Muscle layer of colon (tissue), 2 donors: ENCODE results near the gene LOXHD1.

Experiments
- H3K27ac ChIP-seq: one replicate; pipeline ENCODE4 v1.7.0; 2013; ENCODE audit warnings: low read depth, mild to moderate bottlenecking, low read length, moderate library complexity
- H3K27me3 ChIP-seq, 2 donors: one replicate each; pipeline ENCODE4 v1.7.0; 2013; ENCODE audit warnings: low read length in 2 of 2, mild to moderate bottlenecking in 2 of 2; ENCODE audit not compliant: insufficient read depth in 2 of 2, control insufficient read depth in 1 of 2
- H3K36me3 ChIP-seq: one replicate; pipeline ENCODE4 v1.7.0; 2013; ENCODE audit warnings: mild to moderate bottlenecking, low read length; ENCODE audit not compliant: insufficient read depth
- H3K4me1 ChIP-seq: one replicate; pipeline ENCODE4 v1.7.0; 2013; ENCODE audit warnings: mild to moderate bottlenecking, low read length; ENCODE audit not compliant: insufficient read depth
- H3K4me3 ChIP-seq, 2 donors: one replicate each; pipeline ENCODE4 v1.7.0; 2013; ENCODE audit warnings: low read length in 2 of 2, low read depth in 1 of 2, mild to moderate bottlenecking in 1 of 2, moderate library complexity in 1 of 2
- H3K9ac ChIP-seq: one replicate; pipeline ENCODE4 v1.7.0; 2013; ENCODE audit warnings: low read length
- H3K9me3 ChIP-seq: one replicate; pipeline ENCODE4 v1.7.0; 2013; ENCODE audit warnings: mild to moderate bottlenecking, low read length
- donor health status: abdominal sarcoma.
- donor health status: Adenocarcinoma of cecum.

LOXHD1 gene

DNA sequence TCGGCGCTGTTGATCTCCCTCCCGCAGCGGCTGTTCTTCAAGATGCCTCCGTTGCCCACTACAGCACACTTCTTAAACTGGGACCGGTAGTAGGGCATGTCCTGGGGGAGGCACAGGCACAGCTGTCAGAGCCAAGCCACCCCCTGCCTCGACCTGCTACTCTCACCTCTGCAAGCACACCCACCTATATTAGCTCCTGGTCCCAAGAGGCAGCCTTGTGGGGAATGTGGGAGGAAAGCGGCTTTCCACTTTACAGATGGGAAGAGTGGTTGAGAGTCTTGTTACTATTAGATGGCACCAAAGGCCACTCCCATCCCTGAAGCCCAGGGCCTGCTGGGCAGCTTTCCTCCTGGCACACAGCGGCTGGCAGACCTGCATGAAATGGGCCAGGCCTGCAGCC is 29.2 kb upstream of the LOXHD1 start:
- Histone ChIP-seq H3K9me3 (no peaks in the 10 kb centered on the region), H3K36me3 (no peaks in the 10 kb centered on the region), H3K9ac (no peak overlapping the region), H3K27ac (no peak overlapping the region), H3K27me3 (no peaks in the 10 kb centered on the region), H3K4me3 (no peak overlapping the region), H3K4me1 (no peaks in the 10 kb centered on the region)

- H3K4me3 ChIP-seq: no peak overlapping the region
- no peaks in the 10 kb centered on the region for H3K27me3 ChIP-seq
- no peaks in the 10 kb centered on the region for H3K4me1 ChIP-seq
Measured at GRCh38 chr18:46683252-46683651, 26.2 kb upstream of the LOXHD1 start.

DNA sequence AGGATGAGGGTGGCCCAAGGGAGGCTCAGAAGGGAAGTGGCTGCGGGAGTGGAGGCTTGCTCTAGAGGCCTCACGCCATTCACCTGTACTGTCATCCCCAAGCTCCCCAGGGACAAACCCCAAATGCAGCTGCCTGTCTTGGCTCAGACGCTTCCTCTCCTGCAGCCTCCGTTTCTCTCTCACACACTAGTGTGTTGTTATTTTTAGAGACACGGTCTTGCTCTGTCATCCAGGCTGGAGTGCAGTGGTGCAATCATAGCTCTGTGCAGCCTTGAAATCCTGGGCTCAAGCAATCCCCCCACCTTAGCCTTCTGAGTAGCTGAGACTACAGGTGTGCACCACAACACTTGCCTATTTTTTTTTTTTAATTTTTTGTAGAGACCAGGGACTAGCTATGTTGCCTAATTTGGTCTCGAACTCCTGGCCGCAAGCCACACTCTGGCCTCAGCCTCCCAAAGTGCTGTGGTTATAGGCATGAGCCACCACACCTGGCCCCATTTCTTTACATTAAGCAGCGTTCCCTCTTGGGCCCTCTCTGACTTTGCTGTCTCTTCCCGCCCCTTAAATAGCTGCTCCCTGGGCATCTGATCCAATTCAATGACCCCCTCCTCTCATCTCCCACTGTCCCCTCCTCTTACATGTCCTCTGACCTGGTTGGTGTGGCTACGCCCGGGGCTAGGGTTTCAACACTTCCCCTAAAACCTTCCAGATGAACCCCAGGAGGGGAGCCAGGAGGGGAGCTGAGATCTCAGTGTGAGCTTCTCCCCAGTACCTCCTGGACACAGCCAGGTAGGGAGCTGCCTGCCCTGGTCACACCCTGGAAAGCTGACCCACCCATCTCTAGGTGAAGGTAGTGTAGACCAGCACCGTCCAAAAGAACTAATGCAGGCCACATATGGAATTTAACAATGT is 24.0 kb upstream of the LOXHD1 start:
- Histone ChIP-seq H3K27me3 (no peaks in the 10 kb centered on the region), H3K9me3 (no peaks in the 10 kb centered on the region), H3K36me3 (no peaks in the 10 kb centered on the region), H3K9ac (no peak overlapping the region), H3K27ac (no peak overlapping the region), H3K4me1 (no peaks in the 10 kb centered on the region), H3K4me3 (no peak overlapping the region)

More at GRCh38 chr18:46683252-46683651, 26.2 kb upstream of the LOXHD1 start:
- Histone ChIP-seq H3K36me3 (no peaks in the 10 kb centered on the region), H3K9ac (no peak overlapping the region), H3K9me3 (no peaks in the 10 kb centered on the region), H3K27ac (no peak overlapping the region)

GRCh38 chr18:46679846-46680598 is 23.0 kb upstream of the LOXHD1 start:
- H3K4me1 ChIP-seq: no peaks in the 10 kb centered on the region
- H3K9ac ChIP-seq: no peak overlapping the region
- H3K36me3 ChIP-seq: no peaks in the 10 kb centered on the region
- no peaks in the 10 kb centered on the region for H3K27me3 ChIP-seq
- no peak overlapping the region for H3K27ac ChIP-seq
- no peak overlapping the region for H3K4me3 ChIP-seq
- H3K9me3 ChIP-seq: no peaks in the 10 kb centered on the region

- Histone ChIP-seq H3K4me3 (no peak overlapping the region), H3K27ac (no peak overlapping the region), H3K27me3 (no peaks in the 10 kb centered on the region), H3K9ac (no peak overlapping the region), H3K36me3 (no peaks in the 10 kb centered on the region), H3K4me1 (no peaks in the 10 kb centered on the region), H3K9me3 (no peaks in the 10 kb centered on the region)
Measured at GRCh38 chr18:46678785-46679399, 21.9 kb upstream of the LOXHD1 start.

GRCh38 chr18:46678041-46678440 is 21.0 kb upstream of the LOXHD1 start:
- no peak overlapping the region for H3K4me3 ChIP-seq

GRCh38 chr18:46677611-46678010 is 20.6 kb upstream of the LOXHD1 start:
- Histone ChIP-seq H3K4me3 (no peak overlapping the region), H3K36me3 (no peaks in the 10 kb centered on the region), H3K9ac (no peak overlapping the region), H3K27ac (no peak overlapping the region), H3K4me1 (no peaks in the 10 kb centered on the region), H3K27me3 (no peaks in the 10 kb centered on the region), H3K9me3 (no peaks in the 10 kb centered on the region)

More at GRCh38 chr18:46678041-46678440, 21.0 kb upstream of the LOXHD1 start:
- Histone ChIP-seq H3K36me3 (no peaks in the 10 kb centered on the region), H3K9ac (no peak overlapping the region), H3K9me3 (no peaks in the 10 kb centered on the region), H3K27ac (no peak overlapping the region), H3K4me1 (no peaks in the 10 kb centered on the region), H3K27me3 (no peaks in the 10 kb centered on the region)

DNA sequence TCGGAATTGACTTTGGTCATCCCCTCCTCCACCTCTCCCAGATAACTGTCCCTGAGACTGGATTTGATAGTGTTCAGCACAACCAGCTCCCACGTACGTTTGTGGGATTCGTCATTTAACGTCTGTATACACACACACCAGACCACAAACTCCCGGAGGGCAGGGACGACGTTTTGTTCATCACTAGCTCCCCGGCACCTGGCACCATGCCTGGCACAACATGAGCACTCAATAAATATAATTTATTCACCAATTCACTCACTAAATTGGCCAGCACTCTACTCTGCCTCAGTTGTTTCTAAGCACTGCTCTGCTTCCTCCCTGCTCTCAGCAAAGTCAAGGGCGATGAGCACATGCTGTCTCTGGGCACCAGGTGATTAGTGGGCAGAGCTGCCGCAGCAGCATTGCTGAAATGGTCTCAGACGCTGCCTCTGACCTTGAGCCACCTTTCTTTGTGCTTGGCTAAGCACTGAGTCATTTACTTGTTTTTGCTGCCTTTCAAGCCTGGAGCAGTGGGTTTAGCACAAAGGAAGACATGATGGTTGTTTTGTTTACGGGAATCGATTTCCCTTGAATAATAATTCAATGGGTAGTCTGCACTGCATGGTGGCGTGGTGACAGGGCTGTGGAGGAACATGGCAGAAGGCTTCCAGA is 19.3 kb upstream of the LOXHD1 start:
- Histone ChIP-seq H3K9me3 (no peaks in the 10 kb centered on the region), H3K4me1 (no peaks in the 10 kb centered on the region), H3K4me3 (no peak overlapping the region), H3K27ac (no peak overlapping the region), H3K36me3 (no peaks in the 10 kb centered on the region), H3K9ac (no peak overlapping the region), H3K27me3 (no peaks in the 10 kb centered on the region)

DNA sequence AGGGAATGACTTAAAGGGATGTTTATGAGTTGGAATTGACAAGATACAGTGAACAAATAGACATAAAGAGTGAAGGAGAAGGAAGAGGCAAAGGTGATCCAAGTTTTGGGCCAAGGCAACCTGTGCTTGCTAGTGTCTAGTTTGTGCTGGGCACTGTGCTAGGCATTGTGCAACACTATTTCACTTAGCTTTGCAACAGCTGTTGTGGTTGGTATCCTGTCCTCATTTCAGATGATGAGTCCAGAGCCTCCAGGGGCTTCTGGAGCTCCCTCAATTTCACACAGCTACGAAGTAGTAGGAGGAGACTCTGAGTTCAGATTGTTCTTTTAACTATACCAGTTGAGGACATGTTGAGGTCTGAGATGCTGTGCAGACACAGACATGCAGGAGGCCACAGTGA is 18.1 kb upstream of the LOXHD1 start:
- Histone ChIP-seq H3K27me3 (no peaks in the 10 kb centered on the region), H3K36me3 (no peaks in the 10 kb centered on the region), H3K9ac (no peak overlapping the region), H3K4me3 (no peak overlapping the region), H3K9me3 (no peaks in the 10 kb centered on the region), H3K4me1 (no peaks in the 10 kb centered on the region), H3K27ac (no peak overlapping the region)

- H3K27ac ChIP-seq: no peak overlapping the region
- H3K9ac ChIP-seq: no peak overlapping the region
- H3K4me3 ChIP-seq: no peak overlapping the region
- H3K9me3 ChIP-seq: no peaks in the 10 kb centered on the region
- no peaks in the 10 kb centered on the region for H3K4me1 ChIP-seq
- no peaks in the 10 kb centered on the region for H3K36me3 ChIP-seq
- no peaks in the 10 kb centered on the region for H3K27me3 ChIP-seq
Measured at GRCh38 chr18:46672062-46672970, 15.3 kb upstream of the LOXHD1 start.
